Effector memory CD4-positive, alpha-beta T cell (primary cell): Measurements from ENCODE around the gene CBLN2.

Experiments used
- DNase-seq, 3 donors: peaks; one replicate each; pipeline ENCODE4 v3.0.0-alpha.2; 2020
- H3K27ac ChIP-seq: 2 replicates; pipeline ENCODE4 v1.7.0; 2013; ENCODE audit warnings: mild to moderate bottlenecking, low read length, moderate library complexity; ENCODE audit not compliant: insufficient read depth, poor library complexity, severe bottlenecking
- H3K27me3 ChIP-seq: replicated peaks from 2 replicates; pipeline ENCODE4 v1.7.0; 2013; ENCODE audit warnings: mild to moderate bottlenecking, low read length; ENCODE audit not compliant: insufficient read depth, control insufficient read depth, poor library complexity, severe bottlenecking
- H3K36me3 ChIP-seq: 2 replicates; pipeline ENCODE4 v1.7.0; 2013; ENCODE audit warnings: mild to moderate bottlenecking, low read length, moderate library complexity; ENCODE audit not compliant: control insufficient read depth, insufficient read depth
- H3K4me1 ChIP-seq: 2 replicates; pipeline ENCODE4 v1.7.0; 2013; ENCODE audit warnings: low read length, mild to moderate bottlenecking; ENCODE audit not compliant: control insufficient read depth, insufficient read depth, poor library complexity, severe bottlenecking
- H3K4me3 ChIP-seq: 2 replicates; pipeline ENCODE4 v1.7.0; 2013; ENCODE audit warnings: low read length, low read depth, mild to moderate bottlenecking; ENCODE audit not compliant: insufficient read depth, poor library complexity, severe bottlenecking
- H3K9me3 ChIP-seq: 2 replicates; pipeline ENCODE4 v1.7.0; 2013; ENCODE audit warnings: mild to moderate bottlenecking, low read length, moderate library complexity; ENCODE audit not compliant: control insufficient read depth

Gene CBLN2

DNA sequence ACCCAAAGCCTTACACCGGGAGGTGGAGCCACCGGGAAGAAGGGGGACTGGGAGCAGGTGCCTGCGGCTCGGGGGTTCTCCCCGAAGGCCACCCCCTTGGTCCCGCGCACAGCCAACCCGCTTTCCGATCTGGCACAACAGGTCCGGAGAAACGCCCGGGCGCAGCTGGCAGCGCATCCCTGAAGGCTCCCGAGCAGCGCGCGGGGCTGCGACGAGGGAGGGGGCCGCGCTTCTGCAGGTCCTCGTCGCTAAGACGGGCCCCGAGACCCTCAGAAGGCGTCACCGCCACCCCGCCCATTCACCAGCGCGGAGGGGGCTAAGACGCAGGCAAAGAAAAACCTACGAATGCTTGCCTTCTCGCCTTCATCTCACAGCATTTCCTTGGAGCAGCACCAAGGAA lies 1.8 kb downstream of the CBLN2 start:
- Histone ChIP-seq H3K36me3 (no peaks in the 10 kb centered on the region), H3K4me1 (no peaks in the 10 kb centered on the region), H3K27me3 (peaks cover 8% of the 10 kb centered on the region), H3K4me3 (no peak overlapping the region), H3K9me3 (no peaks in the 10 kb centered on the region), H3K27ac (no peak overlapping the region)
- no peak for DNase-seq

- Histone ChIP-seq H3K4me3 (no peak overlapping the region), H3K9me3 (no peaks in the 10 kb centered on the region), H3K27ac (no peak overlapping the region), H3K4me1 (no peaks in the 10 kb centered on the region), H3K27me3 (peaks cover 8% of the 10 kb centered on the region), H3K36me3 (no peaks in the 10 kb centered on the region)
- DNase-seq, result no peak
Observed at GRCh38 chr18:72541871-72542332, 2.2 kb downstream of the CBLN2 start.

GRCh38 chr18:72539901-72540300 lies 4.2 kb downstream of the CBLN2 start:
- Histone ChIP-seq H3K9me3 (no peaks in the 10 kb centered on the region), H3K36me3 (no peaks in the 10 kb centered on the region), H3K4me3 (no peak overlapping the region), H3K27ac (no peak overlapping the region), H3K27me3 (peaks cover 8% of the 10 kb centered on the region), H3K4me1 (no peaks in the 10 kb centered on the region)
- DNase-seq, result no peak

GRCh38 chr18:72530622-72531021 lies 13.5 kb downstream of the CBLN2 start:
- H3K4me1 ChIP-seq, result no peaks in the 10 kb centered on the region
- no peak overlapping the region for H3K27ac ChIP-seq
- H3K9me3 ChIP-seq, result no peaks in the 10 kb centered on the region
- H3K4me3 ChIP-seq, result no peak overlapping the region
- no peaks in the 10 kb centered on the region for H3K36me3 ChIP-seq
- DNase-seq, result no peak
- H3K27me3 ChIP-seq, result no peaks in the 10 kb centered on the region

DNA sequence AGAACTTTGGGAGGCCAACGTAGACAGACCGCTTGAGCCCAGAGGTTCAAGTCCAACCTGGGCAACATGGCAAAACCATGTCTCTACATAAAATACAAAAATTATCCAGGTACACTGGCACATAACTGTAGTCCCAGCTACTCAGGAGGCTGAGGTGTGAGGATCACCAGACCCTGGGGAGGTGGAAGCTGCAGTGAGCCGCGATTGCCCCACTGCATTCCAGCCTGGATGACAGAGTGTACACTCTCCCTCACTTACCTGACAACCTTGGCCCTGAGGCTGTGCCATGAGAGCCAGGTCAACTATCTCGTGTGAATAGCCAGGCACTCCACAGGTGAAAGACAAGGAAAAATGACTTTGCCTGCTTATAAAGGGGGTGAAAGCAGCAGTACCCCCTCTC lies 39.3 kb downstream of the CBLN2 start:
- Histone ChIP-seq H3K27me3 (no peaks in the 10 kb centered on the region), H3K27ac (no peak overlapping the region), H3K9me3 (no peaks in the 10 kb centered on the region), H3K4me3 (no peak overlapping the region), H3K36me3 (no peaks in the 10 kb centered on the region), H3K4me1 (no peaks in the 10 kb centered on the region)
- no peak for DNase-seq

DNA sequence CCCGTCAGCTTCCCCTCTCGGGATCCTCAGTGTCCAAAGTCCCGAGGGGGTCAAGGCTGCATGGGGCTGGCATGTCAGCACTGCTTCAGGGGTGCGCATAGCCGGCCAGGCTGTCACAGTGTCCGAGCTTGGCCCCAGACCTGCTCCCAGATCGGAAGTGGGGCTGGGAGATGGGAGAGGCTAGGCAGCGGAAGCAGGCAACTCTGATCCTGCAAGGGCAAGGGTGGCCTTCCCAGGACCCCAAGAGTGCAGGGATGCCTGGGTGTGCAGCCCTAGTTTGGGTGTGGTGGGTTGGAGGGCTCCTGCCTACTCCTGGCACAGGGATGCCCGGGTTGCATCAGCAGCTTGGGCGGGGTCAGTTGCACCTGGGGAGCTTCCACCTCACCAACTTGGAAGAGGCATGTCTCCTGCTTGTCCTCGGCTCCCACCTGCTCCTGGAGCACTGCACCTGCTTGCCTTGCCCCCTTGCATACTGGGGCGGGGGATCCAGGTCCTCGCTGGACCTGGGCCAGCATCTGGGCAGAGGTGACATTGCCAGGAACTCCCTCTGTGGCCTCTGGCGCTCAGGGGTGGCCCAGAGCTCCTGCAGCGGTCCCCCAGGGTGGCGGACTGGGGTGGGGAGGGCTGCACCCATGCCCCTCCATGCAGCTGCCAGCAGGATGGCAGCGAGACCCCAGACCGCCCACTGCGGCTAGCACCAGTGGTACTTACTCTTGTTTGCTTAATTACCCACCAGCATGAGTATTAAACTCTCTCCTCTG lies 41.3 kb downstream of the CBLN2 start:
- Histone ChIP-seq H3K4me3 (no peak overlapping the region), H3K4me1 (no peaks in the 10 kb centered on the region), H3K27ac (no peak overlapping the region), H3K27me3 (no peaks in the 10 kb centered on the region), H3K9me3 (no peaks in the 10 kb centered on the region), H3K36me3 (no peaks in the 10 kb centered on the region)
- DNase-seq, result no peak

DNA sequence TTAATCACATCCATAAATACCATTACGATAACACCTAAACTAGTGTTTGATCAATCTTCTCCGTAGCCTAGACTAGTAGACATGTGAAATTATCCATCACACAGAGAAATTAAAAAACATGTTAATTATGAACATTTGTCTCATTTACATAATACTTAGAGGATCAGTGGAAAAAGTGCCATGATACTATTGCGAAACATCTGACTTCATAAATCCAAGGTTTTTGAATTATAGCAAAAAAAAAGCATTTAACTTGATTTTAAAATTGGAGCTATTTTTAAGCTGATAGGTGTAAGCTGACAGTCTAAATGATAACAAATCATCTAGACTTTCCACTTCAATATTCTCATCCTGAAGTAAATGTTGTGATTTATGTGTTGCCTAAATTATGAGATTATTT lies 51.6 kb downstream of the CBLN2 start:
- H3K36me3 ChIP-seq, result no peaks in the 10 kb centered on the region
- DNase-seq, result no peak

More for the DNA sequence above, 51.6 kb downstream of the CBLN2 start:
- no peaks in the 10 kb centered on the region for H3K4me1 ChIP-seq
- no peaks in the 10 kb centered on the region for H3K27me3 ChIP-seq
- no peak overlapping the region for H3K4me3 ChIP-seq
- H3K9me3 ChIP-seq, result no peaks in the 10 kb centered on the region
- H3K27ac ChIP-seq, result no peak overlapping the region
